Endodermal cell (in vitro differentiated cells): ENCODE data around the gene OBP2A. TPM values are rescaled to one million over a fixed set of nuclear protein-coding genes. Genes with fewer than 3 reads are reported as not detected.
"Not testable (repeated sequence)": the region's sequence is repeated elsewhere in the genome, so short reads cannot be mapped to it uniquely, and the experiment has no call there.

Experiments
- DNase-seq: peaks from one replicate; pipeline ENCODE4 v3.0.0-alpha.2; 2017
- H3K27ac ChIP-seq: 2 replicates; pipeline ENCODE4 v1.5.1; 2013; ENCODE audit warnings: mild to moderate bottlenecking, low read depth, low read length, moderate library complexity
- H3K27me3 ChIP-seq: 2 replicates; pipeline ENCODE4 v1.6.1; 2013; ENCODE audit warnings: mild to moderate bottlenecking, low read length, moderate library complexity; ENCODE audit not compliant: insufficient read depth, control insufficient read depth, poor library complexity, severe bottlenecking
- H3K36me3 ChIP-seq: 2 replicates; pipeline ENCODE4 v1.7.0; 2013; ENCODE audit warnings: mild to moderate bottlenecking, low read length, moderate library complexity; ENCODE audit not compliant: control insufficient read depth, insufficient read depth
- H3K4me1 ChIP-seq: one replicate; pipeline ENCODE4 v1.7.0; 2013; ENCODE audit warnings: low read length; ENCODE audit not compliant: control insufficient read depth, insufficient read depth
- H3K4me3 ChIP-seq: 2 replicates; pipeline ENCODE4 v1.5.1; 2013; ENCODE audit warnings: mild to moderate bottlenecking, low read length, moderate library complexity
- H3K9ac ChIP-seq: 2 replicates; pipeline ENCODE4 v1.6.1; 2013; ENCODE audit warnings: mild to moderate bottlenecking, low read length, moderate library complexity; ENCODE audit not compliant: poor library complexity, severe bottlenecking; ENCODE audit errors: extremely low read depth
- H3K9me3 ChIP-seq: 2 replicates; pipeline ENCODE4 v1.6.1; 2013; ENCODE audit warnings: mild to moderate bottlenecking, low read length, moderate library complexity; ENCODE audit not compliant: control insufficient read depth
- H3K27ac Mint-ChIP-seq: 2 replicates; pipeline ENCODE4 v1.8.0; 2020; ENCODE audit warnings: mixed read lengths
- H3K27me3 Mint-ChIP-seq: 2 replicates; pipeline ENCODE4 v1.8.0; 2021; ENCODE audit warnings: mild to moderate bottlenecking, mixed read lengths; ENCODE audit not compliant: insufficient read depth
- H3K36me3 Mint-ChIP-seq: 2 replicates; pipeline ENCODE4 v1.8.0; 2020; ENCODE audit warnings: low read depth, mixed read lengths
- H3K4me1 Mint-ChIP-seq: 2 replicates; pipeline ENCODE4 v1.8.0; 2020; ENCODE audit warnings: mixed read lengths
- H3K4me3 Mint-ChIP-seq: 2 replicates; pipeline ENCODE4 v1.8.0; 2020; ENCODE audit warnings: mild to moderate bottlenecking, moderate library complexity, mixed read lengths
- H3K9me3 Mint-ChIP-seq: 2 replicates; pipeline ENCODE4 v1.8.0; 2020; ENCODE audit warnings: mild to moderate bottlenecking, mixed read lengths
- CTCF ChIP-seq: fragments of 200-600 bp; sonication (generic); conservative IDR thresholded peaks from 2 replicates; pipeline ENCODE4 v1.5.0; 2021; ENCODE audit warnings: antibody characterized with exemption, mild to moderate bottlenecking
- WGBS, 2 experiments: methylation state at CpG; one replicate each; pipeline versions ENCODE4 v1.1.5 to v1.1.7; 2013; ENCODE audit warnings: missing lambda C conversion rate in 2 of 2, mixed read lengths in 1 of 2; ENCODE audit not compliant: insufficient coverage in 1 of 2, insufficient read length in 1 of 2; 5-methylcytosine and 5-hydroxymethylcytosine counted together
- total RNA-seq, 2 donors: library from RNA; stranded (reverse); fragmentation: NEBNext Ultra II Directional in 1 of 2; extraction: Animal tissue kit (Norgen Biotek cat#: 25700) in 1 of 2; gene quantifications; 2 replicates in 1 of 2; 3 replicates in 1 of 2; pipeline ENCODE4 v1.2.1, GENCODE V29; 2021

OBP2A gene
- total RNA-seq, 2 donors from 2014 or later, result not detected

GRCh38 chr9:135547756-135548736 is 2.1 kb downstream of the OBP2A start:
- TF ChIP-seq CTCF, result no peak
- 86 to 92% methylated on average over 20 to 28 of the region's 28 CpGs for WGBS, 2 experiments

GRCh38 chr9:135549478-135550343 is 3.8 kb downstream of the OBP2A start:
- 92 to 94% methylated on average over 15 to 28 of the region's 28 CpGs for WGBS, 2 experiments
- H3K4me1 Mint-ChIP-seq, H3K36me3 ChIP-seq, H3K9me3 Mint-ChIP-seq, H3K27me3 Mint-ChIP-seq, H3K9me3 ChIP-seq, H3K27me3 ChIP-seq, H3K27ac Mint-ChIP-seq, H3K4me3 Mint-ChIP-seq, H3K36me3 Mint-ChIP-seq, DNase-seq, H3K27ac ChIP-seq, H3K4me3 ChIP-seq, H3K4me1 ChIP-seq, H3K9ac ChIP-seq: not testable (repeated sequence)

More at GRCh38 chr9:135547756-135548736, 2.1 kb downstream of the OBP2A start:
- Mint-ChIP-seq H3K4me3 (no peak overlapping the region), H3K27ac (no peak overlapping the region), H3K27me3 (no peaks in the 10 kb centered on the region), H3K36me3 (no peaks in the 10 kb centered on the region), H3K4me1 (no peaks in the 10 kb centered on the region), H3K9me3 (no peaks in the 10 kb centered on the region)
- no peak for DNase-seq
- Histone ChIP-seq H3K9ac (no peak overlapping the region), H3K4me1 (no peaks in the 10 kb centered on the region), H3K27me3 (no peaks in the 10 kb centered on the region), H3K4me3 (no peak overlapping the region), H3K9me3 (no peaks in the 10 kb centered on the region), H3K36me3 (no peaks in the 10 kb centered on the region), H3K27ac (no peak overlapping the region)

- H3K27ac ChIP-seq, result no peak overlapping the region
- Mint-ChIP-seq H3K27ac (no peak overlapping the region), H3K4me1 (no peaks in the 10 kb centered on the region), H3K4me3 (no peak overlapping the region), H3K27me3 (no peaks in the 10 kb centered on the region), H3K36me3 (no peaks in the 10 kb centered on the region), H3K9me3 (no peaks in the 10 kb centered on the region)
- H3K4me1 ChIP-seq, result no peaks in the 10 kb centered on the region
- no peaks in the 10 kb centered on the region for H3K9me3 ChIP-seq
- H3K27me3 ChIP-seq, result no peaks in the 10 kb centered on the region
- no peak for TF ChIP-seq CTCF
- 87 to 88% methylated on average over 12 to 17 of the region's 17 CpGs for WGBS, 2 experiments
- no peak for DNase-seq
- H3K36me3 ChIP-seq, result no peaks in the 10 kb centered on the region
- H3K4me3 ChIP-seq, result no peak overlapping the region
- H3K9ac ChIP-seq, result no peak overlapping the region
These were observed 4.5 kb downstream of the OBP2A start for GRCh38 chr9:135550344-135550918.
